ENCODE data around the gene IPO7.

The IPO7 gene

GRCh38 chr11:9495803-9496514, 111.5 kb downstream of the IPO7 start:
- no peak for DNase-seq

Data from NCI-H187 (cell line).